ENCODE data around the gene AKAP8.

AKAP8 gene

GRCh38 chr19:15330801-15331418 lies 48.7 kb downstream of the AKAP8 start:
- no peak for DNase-seq

GRCh38 chr19:15328312-15328711 lies 51.3 kb downstream of the AKAP8 start:
- no peak for DNase-seq

DNA sequence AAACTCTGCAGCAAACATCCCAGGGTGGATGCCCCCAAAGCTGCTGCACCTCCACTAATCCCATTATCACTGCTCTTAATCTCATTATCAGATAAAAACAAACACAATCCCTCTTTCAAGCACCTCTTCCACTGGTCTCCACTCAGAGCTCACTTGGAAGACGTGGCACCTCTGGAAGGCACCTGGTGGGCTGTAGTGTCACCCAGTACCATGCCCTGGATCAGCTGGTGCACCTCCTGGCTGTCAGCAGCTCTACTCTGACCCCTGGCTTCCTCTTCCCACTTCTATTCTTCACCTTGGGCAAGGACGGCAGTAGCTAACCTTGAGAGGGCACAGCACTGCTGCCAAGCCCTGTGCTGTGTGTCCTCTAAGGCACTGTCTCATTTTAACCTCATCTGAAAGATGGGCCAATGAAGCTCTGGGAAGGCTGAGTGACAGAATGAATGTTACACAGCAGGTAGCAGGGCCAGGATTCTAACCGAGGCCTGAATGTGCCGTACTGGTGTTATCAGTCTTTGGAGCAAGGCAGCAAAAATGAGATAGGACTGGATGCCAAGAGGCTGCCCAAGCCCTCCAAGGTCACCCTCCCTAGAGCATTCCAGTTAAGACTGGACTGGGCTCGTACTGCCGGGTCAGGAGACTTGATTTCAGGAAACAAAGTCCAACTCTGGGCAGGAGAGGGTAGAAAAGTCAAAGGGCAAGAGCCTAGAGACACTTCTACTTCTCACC lies 54.6 kb downstream of the AKAP8 start:
- DNase-seq = no peak

DNA sequence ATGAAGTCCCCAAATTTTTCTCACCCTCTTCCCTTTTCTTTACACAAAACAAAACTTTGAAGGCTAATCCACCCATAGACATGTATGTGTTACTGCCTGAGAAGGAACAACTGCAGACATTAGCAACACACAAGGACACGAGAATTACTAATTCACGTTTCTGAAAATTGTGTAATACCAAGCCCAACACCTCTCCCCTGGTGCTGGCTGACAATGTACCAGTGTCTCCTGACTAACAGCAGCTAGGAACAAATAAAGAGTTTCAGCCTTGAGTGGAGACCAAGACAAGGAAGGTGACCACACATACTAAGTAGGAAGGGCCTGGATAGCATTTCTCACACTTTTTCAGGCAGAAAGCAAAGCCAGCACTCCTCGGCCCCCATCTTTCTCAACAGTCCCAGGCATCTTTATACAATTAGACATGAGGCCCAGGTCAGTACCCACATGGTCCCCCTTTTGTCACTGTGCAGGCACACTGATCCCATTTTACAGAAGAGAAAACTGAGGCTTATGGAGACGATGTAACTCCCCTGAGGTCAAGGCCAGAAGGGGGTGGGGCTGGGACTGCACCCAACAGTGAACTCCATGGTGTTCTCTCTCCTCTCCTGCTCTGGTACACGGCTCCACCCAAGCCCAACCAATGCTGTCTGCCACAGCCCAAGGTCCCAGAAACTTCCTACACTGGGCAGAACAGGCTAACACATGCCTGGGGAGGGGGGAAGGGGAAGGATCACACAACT lies 55.9 kb downstream of the AKAP8 start:
- DNase-seq = no peak

DNA sequence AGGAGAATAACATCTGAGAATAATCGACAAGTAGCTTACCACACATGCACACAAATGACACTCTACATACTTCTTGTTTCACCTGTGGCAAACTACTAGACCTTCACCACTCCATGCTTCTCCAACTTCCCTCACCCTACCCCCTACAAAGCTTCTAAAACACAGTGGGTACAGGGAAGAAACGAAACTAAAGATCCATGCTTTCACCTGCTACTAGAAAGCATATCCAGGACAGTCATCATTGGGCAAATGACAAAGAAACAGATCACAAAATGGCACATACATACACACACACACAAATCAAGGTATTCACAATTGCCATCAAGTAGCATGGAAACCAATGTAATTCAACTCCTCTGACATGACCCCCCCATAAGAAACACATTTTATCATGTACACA lies 57.8 kb downstream of the AKAP8 start:
- no peak for DNase-seq

GRCh38 chr19:15320116-15320515 lies 59.5 kb downstream of the AKAP8 start:
- no peak for DNase-seq

DNA sequence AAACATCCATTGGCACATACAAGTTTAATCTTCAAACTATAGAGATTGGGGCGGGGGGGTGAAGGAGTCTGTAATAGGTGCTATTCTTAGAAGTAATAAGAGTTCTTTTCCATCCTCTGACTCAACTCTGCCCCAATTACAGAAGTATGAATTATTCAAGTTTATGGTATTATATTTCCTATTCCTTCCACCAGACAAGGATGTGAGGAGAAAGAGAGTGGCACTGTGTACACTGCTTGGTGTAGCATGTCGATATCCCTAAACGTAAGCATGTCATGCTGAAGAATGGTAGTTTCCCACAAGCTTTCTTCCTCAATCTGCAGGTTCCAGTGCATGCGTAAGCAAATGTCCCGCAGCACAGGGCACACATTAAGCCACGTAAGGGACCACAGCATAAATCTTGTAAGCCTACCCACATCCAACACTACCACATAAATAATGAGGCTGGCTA lies 61.3 kb downstream of the AKAP8 start:
- DNase-seq = no peak

DNA sequence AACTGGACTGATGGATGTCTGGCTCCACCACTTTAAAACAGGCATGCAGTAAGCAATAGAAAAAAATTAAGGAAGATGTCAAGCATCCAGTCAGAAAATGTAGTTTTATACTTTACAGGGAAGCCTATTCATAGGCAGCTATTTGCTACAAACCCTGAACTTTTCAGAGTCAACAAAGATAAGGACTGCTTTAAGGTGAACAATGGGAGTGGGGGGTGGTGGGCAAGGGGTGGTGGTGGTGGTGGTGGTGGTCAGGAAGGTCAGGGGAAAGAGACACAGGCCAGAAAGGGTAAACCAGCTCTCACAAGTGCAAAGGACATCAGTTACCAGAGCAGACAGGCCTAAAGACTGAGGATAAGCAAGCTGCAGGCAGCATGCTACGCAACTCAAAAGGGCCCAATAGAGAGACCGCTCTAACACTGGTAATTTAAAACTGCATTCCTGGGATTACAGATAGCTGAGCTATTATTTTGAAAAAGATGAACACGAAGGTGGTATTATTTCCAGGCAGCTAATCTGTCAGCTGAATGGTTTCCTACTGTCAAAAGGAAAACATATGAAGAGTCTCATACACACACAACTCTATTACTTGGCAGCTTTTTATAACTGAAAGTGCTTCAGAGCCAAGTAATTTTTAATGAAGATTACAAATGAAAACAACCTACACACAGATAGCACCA lies 62.1 kb downstream of the AKAP8 start:
- DNase-seq = no peak

- no peak for DNase-seq
These were observed 63.1 kb downstream of the AKAP8 start for GRCh38 chr19:15316498-15316897.

DNA sequence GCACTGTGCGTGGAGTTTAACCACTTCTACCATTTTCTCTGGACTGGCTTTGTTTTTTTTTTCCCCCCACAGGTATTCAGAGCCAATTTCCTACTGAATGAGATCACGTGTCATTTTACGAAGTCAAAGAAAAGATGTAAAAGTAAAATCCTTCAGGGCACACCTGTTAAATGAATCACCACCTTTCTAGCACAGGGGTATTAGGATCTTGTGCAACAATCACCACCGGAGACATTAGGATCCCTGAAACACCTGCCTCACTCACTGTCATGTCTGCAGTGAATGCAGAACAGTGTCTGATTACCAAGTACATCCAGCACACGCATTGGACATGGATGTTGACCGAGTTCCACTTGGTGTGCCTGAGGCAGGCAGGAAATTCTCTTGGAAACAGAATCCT lies 64.5 kb downstream of the AKAP8 start:
- no peak for DNase-seq

DNA sequence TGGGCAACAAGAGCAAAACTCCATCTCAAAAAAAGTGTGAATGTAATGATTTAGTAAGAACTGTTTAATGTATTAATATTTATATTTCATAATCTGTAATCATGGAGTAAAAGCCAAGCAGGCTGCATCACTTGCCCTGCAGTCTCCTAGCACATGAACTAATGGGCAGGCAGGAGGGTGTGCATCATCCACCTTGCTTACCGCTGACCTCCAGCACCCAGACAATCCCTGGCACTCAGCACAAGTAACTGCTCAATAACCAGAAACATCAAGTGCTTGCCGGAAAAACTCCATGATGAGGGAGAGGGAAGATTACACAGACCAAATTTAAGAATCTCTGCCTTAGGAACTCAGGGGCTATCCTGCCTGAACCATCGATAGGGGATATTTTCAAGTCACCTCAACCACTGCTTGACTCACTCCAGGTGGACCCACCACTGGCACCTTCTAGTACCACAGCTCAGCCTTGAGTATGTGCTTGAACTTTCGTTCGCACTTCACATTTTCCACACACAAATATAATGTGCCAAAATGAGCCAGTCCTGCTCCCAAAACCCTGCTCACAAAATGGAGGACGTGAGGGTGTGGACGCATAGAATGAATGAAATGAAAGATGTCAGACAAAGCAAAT lies 65.8 kb downstream of the AKAP8 start:
- no peak for DNase-seq

DNA sequence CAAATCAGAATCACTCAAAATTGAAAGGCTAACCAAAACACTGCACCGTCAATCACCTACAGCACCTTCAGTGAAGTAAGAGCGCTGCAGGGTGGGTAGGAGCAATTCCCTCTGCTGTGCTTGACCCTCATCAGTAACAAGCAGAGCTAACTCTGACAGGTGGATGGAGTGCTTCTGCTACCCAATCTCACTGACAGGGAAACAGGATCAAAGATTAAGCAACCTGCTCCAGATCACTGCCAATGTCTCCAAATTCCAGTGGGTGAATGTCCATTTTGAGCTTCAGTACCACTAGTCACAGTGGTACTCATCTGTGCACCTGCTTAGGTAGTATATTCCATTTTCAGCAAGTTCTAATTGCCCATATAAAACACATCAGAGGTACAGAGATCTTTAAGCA lies 72.4 kb downstream of the AKAP8 start:
- DNase-seq = no peak

DNA sequence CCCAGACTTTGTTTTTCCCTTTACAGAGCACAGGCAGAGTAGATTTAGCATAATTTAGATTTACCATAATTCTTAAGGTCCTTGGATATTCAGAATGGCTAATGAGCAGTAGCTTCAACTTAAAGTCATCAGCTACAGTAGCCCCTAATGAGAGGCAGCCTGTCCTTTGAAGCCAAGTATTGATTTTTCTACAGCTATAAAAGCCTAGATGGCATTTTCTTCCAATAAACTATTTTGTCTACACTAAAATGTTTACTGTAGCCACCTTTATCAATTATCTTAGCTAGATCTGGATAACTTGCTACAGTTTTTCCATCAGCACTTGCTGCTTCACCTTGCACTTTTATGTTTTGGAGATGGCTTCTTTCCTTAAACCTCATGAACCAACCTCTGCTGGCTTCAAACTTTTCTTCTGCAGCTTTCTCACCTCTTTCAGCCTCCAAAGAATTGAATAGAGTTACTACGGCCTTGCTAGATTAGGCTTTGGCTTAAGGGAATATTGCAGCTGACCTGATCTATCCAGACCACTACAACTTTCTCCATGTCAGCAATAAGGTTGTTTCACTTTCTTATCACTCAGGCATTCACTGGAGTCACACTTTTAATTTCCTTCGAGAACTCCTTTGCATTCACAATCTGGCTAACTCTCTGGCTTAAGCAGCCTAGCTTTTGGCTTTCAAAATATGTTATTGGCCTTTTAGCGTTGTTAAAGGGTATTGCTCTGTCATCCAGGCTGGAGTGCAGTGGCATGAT lies 73.8 kb downstream of the AKAP8 start:
- no peak for DNase-seq

DNA sequence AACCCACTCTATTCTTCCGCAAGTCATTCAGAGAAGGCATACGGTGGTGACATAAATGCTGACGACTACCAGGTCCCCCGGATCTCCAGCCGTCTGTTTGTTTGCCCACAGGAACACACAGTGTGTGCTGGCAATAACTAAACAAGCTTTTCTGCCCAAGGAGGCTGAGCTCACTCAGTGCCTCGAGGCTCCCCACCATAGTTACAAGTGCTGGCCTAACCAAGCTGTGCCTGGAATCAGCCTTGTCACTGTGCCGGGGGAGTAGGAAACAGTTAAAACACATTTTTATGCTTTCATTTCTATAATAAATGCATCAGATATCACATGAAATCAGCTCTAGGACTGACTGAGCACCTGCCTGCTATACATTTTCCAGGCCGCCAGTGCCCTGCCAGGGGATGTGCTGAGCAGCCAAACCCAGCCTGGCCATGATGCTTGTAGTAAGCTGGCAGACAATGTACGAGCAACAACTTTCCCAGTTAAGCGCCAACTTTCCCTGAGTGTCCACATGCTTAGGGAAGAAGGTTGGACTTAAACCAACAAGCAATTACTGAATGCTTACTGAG lies 75.4 kb downstream of the AKAP8 start:
- DNase-seq = no peak

Data from NCI-H187 (cell line).